Suprapubic skin (tissue), 4 donors: ENCODE measurements around the gene TMEM132D.

Experiments
- EP300 ChIP-seq: sonication (generic); formaldehyde crosslinking; IDR thresholded peaks from one replicate; pipeline ENCODE4 v1.6.1; 2017; ENCODE audit warnings: antibody characterized with exemption
- POLR2A ChIP-seq, 2 donors: fragments of 450-650 bp; IDR thresholded peaks; one replicate each; pipeline ENCODE4 v1.6.1; 2017; ENCODE audit warnings: antibody characterized with exemption in 2 of 2, mild to moderate bottlenecking in 2 of 2, moderate library complexity in 2 of 2
- POLR2AphosphoS5 ChIP-seq, 3 donors: sonication (generic); formaldehyde crosslinking; IDR thresholded peaks; one replicate each; pipeline ENCODE4 v1.6.1; 2017; ENCODE audit warnings: antibody characterized with exemption in 3 of 3
- TF ChIP-seq, protein P1 (sequence below), 2 donors: fragments of 200-600 bp in 1 of 2; fragments of 450-650 bp in 1 of 2; sonication (generic) in 1 of 2; IDR thresholded peaks; one replicate each; pipeline ENCODE4 v1.5.1; 2016 to 2019; ENCODE audit warnings: antibody characterized with exemption in 2 of 2, mild to moderate bottlenecking in 1 of 2, moderate library complexity in 1 of 2

DNA sequence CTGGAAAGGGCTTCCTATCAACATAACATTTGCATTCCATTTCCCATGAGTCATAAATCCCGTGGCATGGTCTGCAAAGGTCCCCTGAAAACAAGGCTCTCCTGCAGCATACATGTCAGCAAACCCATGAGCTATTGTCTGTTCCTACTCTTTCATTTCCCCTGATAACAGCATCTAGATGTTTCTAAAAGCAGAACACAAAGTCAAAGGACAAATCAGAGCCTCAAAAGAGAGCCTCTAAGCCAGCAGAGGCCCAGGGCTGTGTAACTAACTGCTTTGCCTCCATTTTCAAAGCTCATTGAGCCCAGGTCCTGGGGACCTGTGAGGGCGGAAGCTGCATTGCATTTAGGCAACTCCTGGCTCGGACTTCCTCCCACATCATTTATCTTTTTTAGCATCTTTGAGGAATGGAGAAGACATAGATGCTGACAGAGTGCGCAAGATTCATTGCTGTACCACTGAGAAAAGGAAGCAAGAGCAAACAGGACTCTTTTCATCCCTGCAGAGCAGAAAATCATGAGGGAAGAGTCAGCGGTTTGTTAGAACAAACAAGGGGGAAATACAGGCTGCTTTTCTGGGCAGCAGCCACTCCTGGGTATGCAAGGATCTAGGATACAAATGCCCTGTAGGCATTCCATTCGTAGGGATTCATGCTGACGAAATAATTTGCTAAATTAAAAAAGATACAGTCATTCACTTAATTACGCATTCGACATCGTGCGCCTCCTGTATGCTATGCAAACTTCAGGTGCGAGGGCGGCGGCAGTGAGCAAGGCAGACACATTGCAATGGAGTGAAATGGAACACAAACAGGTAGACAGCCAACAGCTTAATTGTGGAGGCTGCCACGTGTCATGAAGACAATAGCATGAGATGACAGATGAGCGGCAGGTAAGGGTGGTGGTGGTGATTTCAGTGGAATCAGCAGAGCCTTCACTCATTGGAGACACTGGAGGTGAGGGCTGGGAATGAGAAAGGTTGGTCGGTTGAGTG lies 131.0 kb downstream of the TMEM132D start:
- TF ChIP-seq, protein P1, sequence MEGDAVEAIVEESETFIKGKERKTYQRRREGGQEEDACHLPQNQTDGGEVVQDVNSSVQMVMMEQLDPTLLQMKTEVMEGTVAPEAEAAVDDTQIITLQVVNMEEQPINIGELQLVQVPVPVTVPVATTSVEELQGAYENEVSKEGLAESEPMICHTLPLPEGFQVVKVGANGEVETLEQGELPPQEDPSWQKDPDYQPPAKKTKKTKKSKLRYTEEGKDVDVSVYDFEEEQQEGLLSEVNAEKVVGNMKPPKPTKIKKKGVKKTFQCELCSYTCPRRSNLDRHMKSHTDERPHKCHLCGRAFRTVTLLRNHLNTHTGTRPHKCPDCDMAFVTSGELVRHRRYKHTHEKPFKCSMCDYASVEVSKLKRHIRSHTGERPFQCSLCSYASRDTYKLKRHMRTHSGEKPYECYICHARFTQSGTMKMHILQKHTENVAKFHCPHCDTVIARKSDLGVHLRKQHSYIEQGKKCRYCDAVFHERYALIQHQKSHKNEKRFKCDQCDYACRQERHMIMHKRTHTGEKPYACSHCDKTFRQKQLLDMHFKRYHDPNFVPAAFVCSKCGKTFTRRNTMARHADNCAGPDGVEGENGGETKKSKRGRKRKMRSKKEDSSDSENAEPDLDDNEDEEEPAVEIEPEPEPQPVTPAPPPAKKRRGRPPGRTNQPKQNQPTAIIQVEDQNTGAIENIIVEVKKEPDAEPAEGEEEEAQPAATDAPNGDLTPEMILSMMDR (IDR thresholded peaks at IDR 0.05), result no peak
- TF ChIP-seq EP300 (no peak), POLR2A (IDR thresholded peaks at IDR 0.05) (no peak), POLR2AphosphoS5 (IDR thresholded peaks at IDR 0.05) (no peak)
